HG02678 (cell line): ENCODE results near the gene HS3ST6.
"Not testable (repeated sequence)": the region's sequence is repeated elsewhere in the genome, so short reads cannot be mapped to it uniquely, and the experiment has no call there.

ENCODE experiments used
- ATAC-seq: cut with Tn5 transposase; IDR thresholded peaks from one replicate; pipeline ENCODE4 v1.9.1; 2021; ENCODE audit warnings: mild to moderate bottlenecking, moderate library complexity; ENCODE audit not compliant: unreplicated experiment

The HS3ST6 gene

GRCh38 chr16:1909561-1910231 is 8.5 kb downstream of the HS3ST6 start:
- no peak for ATAC-seq

- no peak for ATAC-seq
Observed at GRCh38 chr16:1908983-1909382, 9.2 kb downstream of the HS3ST6 start.

GRCh38 chr16:1908184-1908583 is 10.0 kb downstream of the HS3ST6 start:
- no peak for ATAC-seq

- no peak for ATAC-seq
Observed at GRCh38 chr16:1907226-1907860, 10.9 kb downstream of the HS3ST6 start.

GRCh38 chr16:1906846-1907165 is 11.4 kb downstream of the HS3ST6 start:
- no peak for ATAC-seq

GRCh38 chr16:1906055-1906845 is 12.0 kb downstream of the HS3ST6 start:
- no peak for ATAC-seq

- ATAC-seq = no peak
Observed at GRCh38 chr16:1903845-1904840, 14.1 kb downstream of the HS3ST6 start.

GRCh38 chr16:1903220-1903574 is 15.0 kb downstream of the HS3ST6 start:
- no peak for ATAC-seq

GRCh38 chr16:1902547-1903219 is 15.5 kb downstream of the HS3ST6 start:
- ATAC-seq = no peak

- ATAC-seq = no peak
Observed at GRCh38 chr16:1900452-1900774, 17.8 kb downstream of the HS3ST6 start.

- ATAC-seq = no peak
Observed at GRCh38 chr16:1899641-1900451, 18.4 kb downstream of the HS3ST6 start.

GRCh38 chr16:1897692-1898091 is 20.5 kb downstream of the HS3ST6 start:
- ATAC-seq = not testable (repeated sequence)

- ATAC-seq = no peak
Observed at GRCh38 chr16:1895949-1896675, 22.1 kb downstream of the HS3ST6 start.

GRCh38 chr16:1895068-1895467 is 23.1 kb downstream of the HS3ST6 start:
- no peak for ATAC-seq

GRCh38 chr16:1890708-1891050 is 27.5 kb downstream of the HS3ST6 start:
- ATAC-seq = no peak

GRCh38 chr16:1890024-1890707 is 28.0 kb downstream of the HS3ST6 start:
- no peak for ATAC-seq

GRCh38 chr16:1887711-1888354 is 30.4 kb downstream of the HS3ST6 start:
- ATAC-seq = no peak

- ATAC-seq = no peak
Observed at GRCh38 chr16:1884889-1885288, 33.3 kb downstream of the HS3ST6 start.
